HEK293 (cell line): ENCODE data around the gene ADGRD1.

Source experiments
- INSM2 ChIP-seq: fragments of 450-650 bp; formaldehyde crosslinking; IDR thresholded peaks from 2 replicates; pipeline ENCODE4 v1.5.1; 2016; ENCODE audit warnings: missing biosample characterization, missing genetic modification characterization
- MEIS1 ChIP-seq: sonication (generic); formaldehyde crosslinking; IDR thresholded peaks from 2 replicates; pipeline ENCODE4 v1.8.1; 2022; ENCODE audit warnings: missing genetic modification reagents, mild to moderate bottlenecking, borderline replicate concordance
- MZF1 ChIP-seq: fragments of 450-650 bp; formaldehyde crosslinking; IDR thresholded peaks from 2 replicates; pipeline ENCODE4 v1.5.1; 2017; ENCODE audit warnings: missing biosample characterization, missing genetic modification characterization, borderline replicate concordance
- TCF7L2 ChIP-seq: IDR thresholded peaks from 2 replicates; pipeline ENCODE4 v1.6.1; 2011; ENCODE audit warnings: low read depth, mild to moderate bottlenecking, inconsistent platforms, low read length, moderate library complexity, borderline replicate concordance
- YY2 ChIP-seq: fragments of 450-650 bp; formaldehyde crosslinking; IDR thresholded peaks from 2 replicates; pipeline ENCODE4 v1.5.1; 2016; ENCODE audit warnings: missing biosample characterization, missing genetic modification characterization
- ZNF121 ChIP-seq: fragments of 450-650 bp; formaldehyde crosslinking; IDR thresholded peaks from 2 replicates; pipeline ENCODE4 v1.5.1; 2016; ENCODE audit warnings: missing biosample characterization, missing genetic modification characterization
- ZNF138 ChIP-seq: fragments of 450-650 bp; formaldehyde crosslinking; IDR thresholded peaks from 2 replicates; pipeline ENCODE4 v1.5.1; 2016; ENCODE audit warnings: missing biosample characterization, missing genetic modification characterization, borderline replicate concordance
- ZNF24 ChIP-seq: fragments of 450-650 bp; formaldehyde crosslinking; IDR thresholded peaks from 2 replicates; pipeline ENCODE4 v1.5.1; 2016; ENCODE audit warnings: missing biosample characterization, missing genetic modification characterization
- ZNF274 ChIP-seq, 2 experiments: fragments of 200-500 bp in 1 of 2; fragments of 450-650 bp in 1 of 2; sonication (Bioruptor generic) in 1 of 2; formaldehyde crosslinking in 1 of 2; IDR thresholded peaks; 2 replicates each; pipeline versions ENCODE4 v1.5.1 to v1.6.1; 2014 to 2016; ENCODE audit warnings: borderline replicate concordance in 1 of 2, inconsistent platforms in 1 of 2, low read length in 1 of 2, missing biosample characterization in 1 of 2, missing genetic modification characterization in 1 of 2
- ZNF501 ChIP-seq: fragments of 450-650 bp; formaldehyde crosslinking; IDR thresholded peaks from 2 replicates; pipeline ENCODE4 v1.5.1; 2016; ENCODE audit warnings: missing biosample characterization, missing genetic modification characterization
- ZNF513 ChIP-seq: fragments of 450-650 bp; IDR thresholded peaks from 2 replicates; pipeline ENCODE4 v1.5.1; 2018; ENCODE audit warnings: missing biosample characterization, missing genetic modification characterization
- ZNF677 ChIP-seq: fragments of 450-650 bp; IDR thresholded peaks from 2 replicates; pipeline ENCODE4 v1.5.0; 2018; ENCODE audit warnings: missing biosample characterization, mild to moderate bottlenecking, missing genetic modification characterization, moderate library complexity
- TF ChIP-seq, protein P1 (sequence below): fragments of 450-650 bp; formaldehyde crosslinking; IDR thresholded peaks from 2 replicates; pipeline ENCODE4 v1.5.1; 2016; ENCODE audit warnings: missing biosample characterization, missing genetic modification characterization

DNA sequence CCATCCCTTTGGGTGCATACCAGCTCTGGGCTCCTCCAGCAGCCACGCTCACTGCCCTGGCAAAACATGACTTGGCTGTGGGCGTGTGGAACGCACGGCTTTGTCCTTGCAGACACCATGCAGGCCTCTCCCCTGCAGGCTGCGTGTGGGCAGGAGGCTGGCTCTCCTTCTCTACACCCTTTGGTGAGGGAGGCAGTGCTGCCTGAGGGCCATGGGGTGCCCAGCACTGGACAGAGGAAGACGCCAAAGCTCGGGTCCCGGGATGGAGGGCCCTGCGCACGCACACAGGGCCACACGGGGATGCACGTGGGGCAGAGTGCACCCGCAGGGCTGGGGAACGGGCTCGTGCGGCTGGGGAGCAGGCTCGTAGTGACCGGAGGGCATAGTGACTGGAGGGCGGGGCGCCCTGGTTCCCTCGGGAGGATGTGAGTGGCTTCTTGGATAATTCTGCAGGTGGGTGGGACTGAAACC, 89.7 kb downstream of the ADGRD1 start:
- TF ChIP-seq MZF1 (no peak), ZNF677 (tag by site-specific recombination) (no peak), MEIS1 (CRISPR knock-in tag) (no peak), ZNF274 (IDR thresholded peaks at IDR 0.05; ENCODE audit: low read length) (no peak), ZNF274 (tag by site-specific recombination; IDR thresholded peaks at IDR 0.05; ENCODE audit: borderline replicate concordance) (no peak), ZNF121 (tag by site-specific recombination) (no peak), ZNF501 (no peak), YY2 (tag by site-specific recombination) (no peak), ZNF513 (tag by site-specific recombination) (no peak), TCF7L2 (no peak), ZNF24 (tag by site-specific recombination) (no peak), INSM2 (tag by site-specific recombination) (no peak), ZNF138 (tag by site-specific recombination) (no peak)
- TF ChIP-seq, protein P1, sequence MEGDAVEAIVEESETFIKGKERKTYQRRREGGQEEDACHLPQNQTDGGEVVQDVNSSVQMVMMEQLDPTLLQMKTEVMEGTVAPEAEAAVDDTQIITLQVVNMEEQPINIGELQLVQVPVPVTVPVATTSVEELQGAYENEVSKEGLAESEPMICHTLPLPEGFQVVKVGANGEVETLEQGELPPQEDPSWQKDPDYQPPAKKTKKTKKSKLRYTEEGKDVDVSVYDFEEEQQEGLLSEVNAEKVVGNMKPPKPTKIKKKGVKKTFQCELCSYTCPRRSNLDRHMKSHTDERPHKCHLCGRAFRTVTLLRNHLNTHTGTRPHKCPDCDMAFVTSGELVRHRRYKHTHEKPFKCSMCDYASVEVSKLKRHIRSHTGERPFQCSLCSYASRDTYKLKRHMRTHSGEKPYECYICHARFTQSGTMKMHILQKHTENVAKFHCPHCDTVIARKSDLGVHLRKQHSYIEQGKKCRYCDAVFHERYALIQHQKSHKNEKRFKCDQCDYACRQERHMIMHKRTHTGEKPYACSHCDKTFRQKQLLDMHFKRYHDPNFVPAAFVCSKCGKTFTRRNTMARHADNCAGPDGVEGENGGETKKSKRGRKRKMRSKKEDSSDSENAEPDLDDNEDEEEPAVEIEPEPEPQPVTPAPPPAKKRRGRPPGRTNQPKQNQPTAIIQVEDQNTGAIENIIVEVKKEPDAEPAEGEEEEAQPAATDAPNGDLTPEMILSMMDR (tag by site-specific recombination), result no peak
